ENCODE measurements around the gene PHACTR1.

GRCh38 chr6:12848964-12849808 lies 132.6 kb downstream of the PHACTR1 start:
- TF ChIP-seq POLR2A (IDR thresholded peaks at IDR 0.05) (no peak), CTCF (IDR thresholded peaks at IDR 0.05) (no peak)

All from stomach (tissue), 4 donors.